A549 treated with AZD9567 at 1 μM for 4 hours (cell line): Measurements from ENCODE around the gene KIZ. TPM values are rescaled to one million over a fixed set of nuclear protein-coding genes. Genes with fewer than 3 reads are reported as not detected.

Experiments
- total RNA-seq: library from RNA; stranded (reverse); fragments of 200-300 nt; extraction: Qiagen RNA extraction; gene quantifications from 5 replicates; pipeline ENCODE4 v1.2.3, GENCODE V29; 2022; ENCODE audit not compliant: insufficient read depth

The KIZ gene, protein sequence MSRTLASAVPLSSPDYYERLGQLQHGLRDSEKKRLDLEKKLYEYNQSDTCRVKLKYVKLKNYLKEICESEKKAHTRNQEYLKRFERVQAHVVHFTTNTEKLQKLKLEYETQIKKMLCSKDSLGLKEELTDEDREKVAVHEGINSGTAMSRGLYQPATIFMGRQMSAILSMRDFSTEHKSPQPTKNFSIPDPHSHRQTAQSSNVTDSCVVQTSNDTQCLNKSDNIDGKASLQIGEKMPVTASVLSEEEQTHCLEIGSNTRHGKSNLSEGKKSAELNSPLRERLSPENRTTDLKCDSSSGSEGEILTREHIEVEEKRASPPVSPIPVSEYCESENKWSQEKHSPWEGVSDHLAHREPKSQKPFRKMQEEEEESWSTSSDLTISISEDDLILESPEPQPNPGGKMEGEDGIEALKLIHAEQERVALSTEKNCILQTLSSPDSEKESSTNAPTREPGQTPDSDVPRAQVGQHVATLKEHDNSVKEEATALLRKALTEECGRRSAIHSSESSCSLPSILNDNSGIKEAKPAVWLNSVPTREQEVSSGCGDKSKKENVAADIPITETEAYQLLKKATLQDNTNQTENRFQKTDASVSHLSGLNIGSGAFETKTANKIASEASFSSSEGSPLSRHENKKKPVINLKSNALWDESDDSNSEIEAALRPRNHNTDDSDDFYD
- 4.1 to 6.6 TPM (median 4.4 TPM) in 5 replicates for total RNA-seq

DNA sequence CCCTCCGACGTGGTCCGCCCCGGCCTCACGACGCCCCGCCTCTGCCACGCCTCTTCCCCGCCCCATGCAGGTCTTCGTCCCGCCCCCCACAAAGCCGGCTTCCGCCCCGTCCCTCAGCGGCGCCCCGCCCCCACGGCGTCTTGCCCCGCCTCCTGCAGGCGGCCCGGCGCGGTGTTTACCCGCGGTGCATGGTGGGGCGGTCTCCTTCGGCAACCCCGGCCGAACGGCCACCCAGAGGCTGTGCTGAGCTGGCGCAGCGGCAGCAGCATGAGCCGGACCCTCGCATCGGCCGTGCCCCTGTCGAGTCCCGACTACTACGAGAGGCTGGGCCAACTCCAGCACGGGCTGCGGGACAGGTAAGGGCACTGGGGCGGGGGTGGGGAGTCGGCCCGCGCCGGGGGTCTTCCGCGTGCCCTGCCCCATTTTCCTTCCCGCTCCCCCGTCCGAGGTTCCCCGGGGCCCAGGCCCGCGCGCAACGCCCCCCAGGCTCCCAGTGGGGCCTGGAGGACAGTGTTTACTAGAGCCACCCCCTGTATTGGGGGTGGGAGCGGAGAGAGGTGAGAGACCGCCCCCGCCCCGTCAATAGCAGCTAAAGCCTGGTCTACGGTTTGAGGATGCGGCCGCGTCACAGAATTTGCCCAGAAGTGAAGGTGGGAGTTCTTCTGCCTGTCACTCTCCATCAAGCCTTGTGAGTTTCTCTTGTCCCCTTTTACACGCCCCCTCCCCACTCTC, at the start of gene KIZ:
Gene KIZ (plus strand): TSS at position 234 of the 732 bp plus-strand sequence. CDS start 34 bp downstream, at position 268.

DNA sequence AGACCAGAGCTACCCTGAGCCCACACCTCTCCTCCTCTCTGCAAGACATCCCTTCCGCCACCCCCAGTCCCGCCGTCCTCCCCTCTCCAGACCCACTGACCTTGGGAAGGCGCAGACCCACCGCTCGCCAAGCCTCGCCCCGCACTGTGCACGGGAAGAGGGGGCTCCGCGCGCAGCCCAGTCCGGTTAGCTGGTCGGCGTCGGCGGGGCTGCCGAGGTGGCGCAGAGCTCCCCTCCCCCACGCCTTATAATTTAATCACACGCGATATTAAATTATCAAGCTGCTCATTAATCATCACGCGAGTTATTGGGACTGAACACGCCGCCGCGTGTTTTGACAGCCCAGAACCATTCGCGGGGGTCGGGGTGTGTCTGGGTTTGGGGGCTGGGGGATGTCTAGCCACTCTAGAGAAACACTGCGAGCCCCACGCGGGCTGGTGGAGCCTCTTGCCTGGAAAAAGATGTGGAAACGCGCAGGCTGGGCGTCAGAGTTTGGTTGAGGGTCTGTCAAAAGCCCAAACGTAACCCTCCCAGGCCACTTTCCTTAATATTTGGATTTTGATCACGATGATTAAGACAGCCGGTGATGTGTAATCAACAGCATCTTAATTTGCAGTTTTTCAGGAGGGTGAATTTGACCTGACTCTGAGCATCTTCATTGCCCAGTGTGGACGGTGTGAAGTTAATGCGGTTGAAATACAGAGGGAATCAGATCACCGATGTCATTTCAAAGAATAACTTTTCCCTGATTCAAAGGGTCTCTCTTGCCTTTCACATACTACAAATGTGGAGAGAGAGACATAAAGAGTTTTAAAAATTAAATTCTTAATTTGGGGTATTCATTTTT, 19.5 kb upstream of the KIZ start, which contains the start of gene LINC00237:
Gene LINC00237 (minus strand): TSS at position 188 of the 847 bp plus-strand sequence.

Other genes with a start within 250 kb of the KIZ start
- not detected in 5 replicates for gene LINC00237, start 19.7 kb upstream of the KIZ start, total RNA-seq
- gene XRN2, start 177.2 kb downstream of the KIZ start, total RNA-seq, result 92.0 to 122 TPM (median 101 TPM) in 5 replicates